ENCODE measurements around the gene KLHDC10.
A peak's percentile ranks its signal among the peaks of the same experiment; 100 is the strongest.
"Not testable (repeated sequence)": the region's sequence is repeated elsewhere in the genome, so short reads cannot be mapped to it uniquely, and the experiment has no call there.

The KLHDC10 gene

GRCh38 chr7:130123501-130123900 lies 53.2 kb downstream of the KLHDC10 start:
- DNase-seq: no peak

GRCh38 chr7:130124711-130125110 lies 54.4 kb downstream of the KLHDC10 start:
- DNase-seq: no peak

GRCh38 chr7:130126840-130127239 lies 56.5 kb downstream of the KLHDC10 start:
- not testable (repeated sequence) for DNase-seq

- DNase-seq: no peak
Observed at GRCh38 chr7:130127404-130127803, 57.1 kb downstream of the KLHDC10 start.

GRCh38 chr7:130127821-130128317 lies 57.5 kb downstream of the KLHDC10 start:
- no peak for DNase-seq

- DNase-seq: no peak
Observed at GRCh38 chr7:130129011-130129411, 58.7 kb downstream of the KLHDC10 start.

GRCh38 chr7:130131191-130131834 lies 61.0 kb downstream of the KLHDC10 start:
- no peak for DNase-seq

GRCh38 chr7:130131964-130132875 lies 61.9 kb downstream of the KLHDC10 start:
- DNase-seq: no peak

GRCh38 chr7:130133029-130133782 lies 62.9 kb downstream of the KLHDC10 start:
- DNase-seq: no peak

GRCh38 chr7:130134106-130134636 lies 63.8 kb downstream of the KLHDC10 start:
- no peak for DNase-seq

- no peak for DNase-seq
Observed at GRCh38 chr7:130134726-130135125, 64.4 kb downstream of the KLHDC10 start.

- DNase-seq: no peak
Observed at GRCh38 chr7:130135208-130136205, 65.2 kb downstream of the KLHDC10 start.

- no peak for DNase-seq
Observed at GRCh38 chr7:130136579-130137167, 66.3 kb downstream of the KLHDC10 start.

GRCh38 chr7:130137207-130137606 lies 66.9 kb downstream of the KLHDC10 start:
- no peak for DNase-seq

- no peak for DNase-seq
Observed at GRCh38 chr7:130139193-130139960, 69.0 kb downstream of the KLHDC10 start.

- no peak for DNase-seq
Observed at GRCh38 chr7:130140551-130141160, 70.3 kb downstream of the KLHDC10 start.

- DNase-seq: peak; percentile 76
Observed at GRCh38 chr7:130141161-130141883, 71.0 kb downstream of the KLHDC10 start.

- no peak for DNase-seq
Observed at GRCh38 chr7:130141884-130142653, 71.7 kb downstream of the KLHDC10 start.
